MM.1S (cell line): Measurements from ENCODE around the gene ATP8B4.

Source experiments
- CTCF ChIP-seq: fragments of 300-600 bp; sonication (generic); IDR thresholded peaks from 2 replicates; pipeline ENCODE4 v1.5.1; 2016; ENCODE audit warnings: antibody characterized with exemption, low read length, mixed read lengths
- EZH2 ChIP-seq: fragments of 300-600 bp; sonication (generic); optimal IDR thresholded peaks from 2 replicates; pipeline ENCODE3; 2017; ENCODE audit warnings: low read depth, mild to moderate bottlenecking, antibody characterized with exemption, low read length, mixed read lengths
- EZH2phosphoT487 ChIP-seq: fragments of 300-600 bp; sonication (generic); IDR thresholded peaks from 2 replicates; pipeline ENCODE4 v1.6.1; 2018; ENCODE audit warnings: antibody characterized with exemption, low read length

DNA sequence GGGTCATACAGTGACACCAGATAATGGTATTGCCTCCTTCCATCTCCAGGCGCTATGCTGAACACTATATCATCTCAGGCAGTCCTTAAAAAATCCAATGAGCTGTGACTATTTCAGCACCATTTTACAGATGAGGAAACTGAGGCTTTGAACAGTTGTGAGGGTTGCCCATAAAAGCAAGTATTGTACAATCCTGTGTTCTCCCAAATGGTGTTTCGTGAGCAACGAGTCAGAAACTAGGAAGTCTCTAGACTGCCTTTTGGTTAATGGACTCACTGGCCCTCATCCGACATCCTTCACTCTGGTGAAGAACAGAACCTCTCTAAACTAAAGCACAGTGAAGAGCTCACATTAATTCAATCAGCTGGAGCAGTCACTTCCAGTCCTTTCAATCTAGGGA lies 61.8 kb downstream of the ATP8B4 start:
- TF ChIP-seq CTCF (no peak), EZH2 (no peak), EZH2phosphoT487 (no peak)
